Small intestine (tissue), 4 donors: ENCODE measurements around the gene MYH11. TPM values are rescaled to one million over a fixed set of nuclear protein-coding genes. Genes with fewer than 3 reads are reported as not detected.

Experiments used
- polyA plus RNA-seq, 4 donors: library from polyadenylated mRNA; stranded (reverse) in 3 of 4; unstranded in 1 of 4; fragments of 200-250 nt in 3 of 4; fragments of 120-200 nt in 1 of 4; gene quantifications; one replicate each; pipeline versions ENCODE4 v1.2.1 to v1.2.3, GENCODE V29; 2013
- donor health status: healthy with polysubstance abuse.
- donor health status: Bipolar disorder and iron deficiency.
- donor health status: healthy.

The MYH11 gene
- polyA plus RNA-seq, 4 donors, result 3.4 to 89.6 (median 22.3) TPM

Other genes starting within 250 kb of the MYH11 start
- gene MARF1, start 213.9 kb downstream of the MYH11 start, polyA plus RNA-seq, result 10 to 100 TPM; 14.3 to 41.4 (median 15.7) TPM
- 10 to 100 TPM in 2 of 4 donors, 1 to 10 TPM in 2; 5.8 to 21.7 (median 14.4) TPM for gene NDE1, start 206.8 kb downstream of the MYH11 start, polyA plus RNA-seq
- gene CEP20, start 31.6 kb upstream of the MYH11 start, polyA plus RNA-seq, result 10 to 100 TPM; 10.7 to 28.5 (median 21.3) TPM
- 10 to 100 TPM in 1 of 4 donors, 1 to 10 TPM in 1, under 1 TPM in 2; 0.54 to 12.4 (median 4.1) TPM for gene ABCC1, start 92.6 kb upstream of the MYH11 start, polyA plus RNA-seq